A673 (cell line): ENCODE results near the gene GHRHR.

Experiments
- EZH2 ChIP-seq: fragments of 200-600 bp; sonication (generic); IDR thresholded peaks from 2 replicates; pipeline ENCODE4 v1.6.1; 2017; ENCODE audit warnings: borderline replicate concordance, low read depth, mild to moderate bottlenecking, mixed read lengths, antibody characterized with exemption, low read length; ENCODE audit not compliant: poor library complexity, severe bottlenecking
- TF ChIP-seq, protein P1 (sequence below): fragments of 300-800, 200-600 bp; sonication (generic); conservative IDR thresholded peaks from 2 replicates; pipeline ENCODE4 v1.5.1; 2017; ENCODE audit warnings: low read depth, mild to moderate bottlenecking, antibody characterized with exemption, low read length, moderate library complexity, mixed read lengths

DNA sequence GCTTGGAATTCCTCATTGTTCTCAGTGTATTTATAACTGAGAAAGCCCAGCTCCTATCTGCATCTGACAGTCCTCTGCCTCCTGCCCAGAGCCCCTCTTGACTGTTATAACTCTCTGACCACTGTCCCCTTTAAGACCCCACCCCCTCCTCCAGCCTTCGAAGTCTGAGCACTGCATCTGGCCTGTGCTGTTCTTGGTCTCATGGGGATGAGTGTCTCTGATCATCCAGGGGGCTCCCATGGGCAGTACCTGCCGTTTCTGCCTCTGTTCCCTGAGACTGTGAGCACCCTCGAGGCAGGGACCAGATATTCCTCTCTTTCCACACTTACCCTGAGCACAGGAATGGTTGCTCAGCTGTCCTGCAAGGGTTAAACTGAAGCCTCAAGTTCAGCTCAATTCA, 7.7 kb downstream of the GHRHR start:
- TF ChIP-seq, protein P1, sequence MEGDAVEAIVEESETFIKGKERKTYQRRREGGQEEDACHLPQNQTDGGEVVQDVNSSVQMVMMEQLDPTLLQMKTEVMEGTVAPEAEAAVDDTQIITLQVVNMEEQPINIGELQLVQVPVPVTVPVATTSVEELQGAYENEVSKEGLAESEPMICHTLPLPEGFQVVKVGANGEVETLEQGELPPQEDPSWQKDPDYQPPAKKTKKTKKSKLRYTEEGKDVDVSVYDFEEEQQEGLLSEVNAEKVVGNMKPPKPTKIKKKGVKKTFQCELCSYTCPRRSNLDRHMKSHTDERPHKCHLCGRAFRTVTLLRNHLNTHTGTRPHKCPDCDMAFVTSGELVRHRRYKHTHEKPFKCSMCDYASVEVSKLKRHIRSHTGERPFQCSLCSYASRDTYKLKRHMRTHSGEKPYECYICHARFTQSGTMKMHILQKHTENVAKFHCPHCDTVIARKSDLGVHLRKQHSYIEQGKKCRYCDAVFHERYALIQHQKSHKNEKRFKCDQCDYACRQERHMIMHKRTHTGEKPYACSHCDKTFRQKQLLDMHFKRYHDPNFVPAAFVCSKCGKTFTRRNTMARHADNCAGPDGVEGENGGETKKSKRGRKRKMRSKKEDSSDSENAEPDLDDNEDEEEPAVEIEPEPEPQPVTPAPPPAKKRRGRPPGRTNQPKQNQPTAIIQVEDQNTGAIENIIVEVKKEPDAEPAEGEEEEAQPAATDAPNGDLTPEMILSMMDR: no peak
- TF ChIP-seq EZH2: no peak
